IMR-90 (cell line): Measurements from ENCODE around the gene NMNAT3. TPM values are rescaled to one million over a fixed set of nuclear protein-coding genes. Genes with fewer than 3 reads are reported as not detected.

ENCODE experiments used
- ATAC-seq: fragments of 200-7000 bp; cut with Tn5 transposase; 2 replicates; pipeline ENCODE4 v1.9.1; 2020; ENCODE audit warnings: low read depth, mild to moderate bottlenecking, moderate library complexity
- BruUV-seq: library from RNA; stranded (reverse); fragments of 400-500 nt; replicated peaks from 2 replicates; lab custom pipeline; 2021; lab: Mats Ljungman, UMichigan
- CTCF ChIA-PET: fragments of 300-600 bp; formaldehyde crosslinking; extraction: SDS; loops from one replicate; lab custom pipeline; 2021; ENCODE audit warnings: antibody characterized with exemption; lab: Yijun Ruan, JAX
- POLR2A ChIA-PET: fragments of 300-600 bp; sonication (Branson Sonifier 250); formaldehyde crosslinking; loops from one replicate; lab custom pipeline; 2022; ENCODE audit warnings: antibody characterized with exemption; ENCODE audit not compliant: unreplicated experiment; lab: Charles Lee
- DNase-seq: peaks from one replicate; pipeline ENCODE4 v3.0.0; 2013
- H2AFZ ChIP-seq: replicated peaks from 2 replicates; pipeline ENCODE3; 2013; ENCODE audit warnings: low read length, mild to moderate bottlenecking; ENCODE audit not compliant: poor library complexity
- H2AK5ac ChIP-seq: 2 replicates; pipeline ENCODE4 v1.6.1; 2013; ENCODE audit warnings: low read depth, low read length, inconsistent platforms
- H2AK9ac ChIP-seq: replicated peaks from 2 replicates; pipeline ENCODE3; 2013; ENCODE audit warnings: mild to moderate bottlenecking, low read depth, low read length, moderate library complexity; ENCODE audit not compliant: poor library complexity
- H2BK120ac ChIP-seq: 2 replicates; pipeline ENCODE4 v1.6.1; 2013; ENCODE audit warnings: low read depth, low read length, inconsistent platforms
- H2BK15ac ChIP-seq: 3 replicates; pipeline ENCODE4 v1.6.1; 2013; ENCODE audit warnings: low read depth, low read length, inconsistent platforms
- H2BK20ac ChIP-seq: 2 replicates; pipeline ENCODE4 v1.6.1; 2013; ENCODE audit warnings: low read depth, mild to moderate bottlenecking, inconsistent platforms, low read length, moderate library complexity
- H2BK5ac ChIP-seq: 2 replicates; pipeline ENCODE4 v1.6.1; 2013; ENCODE audit warnings: mild to moderate bottlenecking, low read depth, low read length, inconsistent platforms; ENCODE audit not compliant: poor library complexity, severe bottlenecking
- H3K14ac ChIP-seq: replicated peaks from 2 replicates; pipeline ENCODE4 v1.6.1; 2013; ENCODE audit warnings: low read depth, low read length, inconsistent platforms
- H3K18ac ChIP-seq: 2 replicates; pipeline ENCODE4 v1.6.1; 2013; ENCODE audit warnings: low read depth, low read length, control low read depth
- H3K23ac ChIP-seq: 2 replicates; pipeline ENCODE4 v1.6.1; 2013; ENCODE audit warnings: low read depth, low read length, inconsistent platforms
- H3K27ac ChIP-seq: 2 replicates; pipeline ENCODE4 v1.5.1; 2013; ENCODE audit warnings: mild to moderate bottlenecking, control low read depth, low read length; ENCODE audit not compliant: insufficient read depth
- H3K27me3 ChIP-seq: 2 replicates; pipeline ENCODE4 v1.6.1; 2013; ENCODE audit warnings: low read length; ENCODE audit not compliant: control insufficient read depth, insufficient read depth
- H3K36me3 ChIP-seq: 2 replicates; pipeline ENCODE4 v1.6.1; 2013; ENCODE audit warnings: low read length, mixed read lengths; ENCODE audit not compliant: control insufficient read depth, insufficient read depth
- H3K4ac ChIP-seq: 2 replicates; pipeline ENCODE4 v1.6.1; 2013; ENCODE audit warnings: low read depth, low read length, inconsistent platforms
- H3K4me1 ChIP-seq: 2 replicates; pipeline ENCODE4 v1.6.1; 2013; ENCODE audit warnings: low read length, mixed read lengths; ENCODE audit not compliant: control insufficient read depth, insufficient read depth
- H3K4me2 ChIP-seq: 2 replicates; pipeline ENCODE4 v1.6.1; 2013; ENCODE audit warnings: low read depth, mild to moderate bottlenecking, control low read depth, low read length, moderate library complexity
- H3K4me3 ChIP-seq: 2 replicates; pipeline ENCODE4 v1.5.1; 2013; ENCODE audit warnings: low read depth, mild to moderate bottlenecking, control low read depth, low read length, moderate library complexity; ENCODE audit not compliant: insufficient read depth
- H3K56ac ChIP-seq: 2 replicates; pipeline ENCODE4 v1.6.1; 2013; ENCODE audit warnings: low read length, inconsistent platforms; ENCODE audit not compliant: insufficient read depth; ENCODE audit errors: extremely low read depth
- H3K79me1 ChIP-seq, 2 experiments: 2 replicates each; pipeline ENCODE4 v1.6.1; 2013; ENCODE audit warnings: low read length in 2 of 2, inconsistent platforms in 1 of 2, low read depth in 1 of 2
- H3K9ac ChIP-seq: 2 replicates; pipeline ENCODE4 v1.6.1; 2013; ENCODE audit warnings: low read depth, low read length, control low read depth
- H3K9me1 ChIP-seq: 2 replicates; pipeline ENCODE4 v1.6.1; 2013; ENCODE audit warnings: low read length, inconsistent platforms; ENCODE audit not compliant: insufficient read depth
- H3K9me3 ChIP-seq: 2 replicates; pipeline ENCODE4 v1.6.1; 2013; ENCODE audit warnings: low read length; ENCODE audit not compliant: control insufficient read depth, insufficient read depth
- H4K20me1 ChIP-seq: 2 replicates; pipeline ENCODE4 v1.6.1; 2013; ENCODE audit warnings: low read length, inconsistent platforms; ENCODE audit not compliant: insufficient read depth
- H4K5ac ChIP-seq: 2 replicates; pipeline ENCODE4 v1.6.1; 2013; ENCODE audit warnings: mild to moderate bottlenecking, low read depth, low read length, control low read depth
- H4K8ac ChIP-seq, 2 experiments: 2 replicates each; pipeline ENCODE4 v1.6.1; 2013; ENCODE audit warnings: low read depth in 2 of 2, low read length in 2 of 2, control low read depth in 1 of 2, inconsistent platforms in 1 of 2
- H4K91ac ChIP-seq: 2 replicates; pipeline ENCODE4 v1.6.1; 2013; ENCODE audit warnings: low read depth, low read length, inconsistent platforms; ENCODE audit not compliant: insufficient read depth
- CEBPB ChIP-seq: IDR thresholded peaks from 2 replicates; pipeline ENCODE4 v1.6.1; 2012; ENCODE audit warnings: low read depth, low read length, improper control_type of control experiment
- CHD1 ChIP-seq: IDR thresholded peaks from 2 replicates; pipeline ENCODE4 v1.6.1; 2012; ENCODE audit warnings: low read depth, low read length, improper control_type of control experiment
- MAFK ChIP-seq: IDR thresholded peaks from 2 replicates; pipeline ENCODE4 v1.6.1; 2012; ENCODE audit warnings: low read depth, low read length, improper control_type of control experiment
- RFX5 ChIP-seq: IDR thresholded peaks from 2 replicates; pipeline ENCODE4 v1.8.0; 2012; ENCODE audit warnings: low read depth, mild to moderate bottlenecking, low read length, moderate library complexity
- WGBS, 2 experiments: methylation state at CpG; one replicate each; pipeline versions ENCODE4 v1.1.5 to v1.1.7; 2013; ENCODE audit warnings: missing lambda C conversion rate in 2 of 2; ENCODE audit not compliant: insufficient read length in 1 of 2; ENCODE audit errors: extremely low coverage in 2 of 2; 5-methylcytosine and 5-hydroxymethylcytosine counted together
- dilution Hi-C: fragments of 300-500 bp; cut with HindIII; formaldehyde crosslinking; loops from one replicate; pipeline ENCODE4 v1.14.3; 2018; ENCODE audit warnings: low sequenced_read_pairs; ENCODE audit not compliant: unreplicated experiment
- in situ Hi-C: fragments of 300-500 bp; cut with MboI; formaldehyde crosslinking; loops from 3 replicates; pipeline ENCODE4 v1.14.3; 2019; ENCODE audit warnings: low sequenced_read_pairs, inconsistent platforms, mixed read lengths
- intact Hi-C: fragments of 100-400 bp; cut with micrococcal nuclease; formaldehyde crosslinking; loops from 2 replicates; pipeline ENCODE4 v1.10.0; 2022
- polyA plus RNA-seq, 3 experiments: library from polyadenylated mRNA; depleted of rRNA; stranded (reverse); fragments of >200 nt; gene quantifications; 2 replicates each; pipeline ENCODE4 v1.2.3, GENCODE V29; 2012; ENCODE audit warnings: low replicate concordance in 1 of 3
- total RNA-seq: library from RNA; depleted of rRNA; stranded (reverse); fragments of >200 nt; gene quantifications from 2 replicates; pipeline ENCODE4 v1.2.3, GENCODE V29; 2012

The NMNAT3 gene
- total and polyA plus RNA-seq, 2 of the 4 experiments (the other 2 are of a cell fraction), result 0.12 to 0.36 TPM

- H3K4me2 ChIP-seq, result no peak overlapping the region
- no peak overlapping the region for H2AFZ ChIP-seq
- H3K9ac ChIP-seq, result no peak overlapping the region
- H2AK5ac ChIP-seq, result no peak overlapping the region
- no peaks in the 10 kb centered on the region for H3K4me1 ChIP-seq
- no peaks in the 10 kb centered on the region for H3K9me3 ChIP-seq
- DNase-seq (no peak), ATAC-seq (no peak)
- no peak overlapping the region for H2BK20ac ChIP-seq
- no peaks in the 10 kb centered on the region for H4K20me1 ChIP-seq
- CTCF ChIA-PET, result no interaction called here
- H3K4me3 ChIP-seq, result no peak overlapping the region
- H3K14ac ChIP-seq, result no peak overlapping the region
- no peaks in the 10 kb centered on the region for H3K79me1 ChIP-seq
- H3K23ac ChIP-seq, result no peak overlapping the region
- no peaks in the 10 kb centered on the region for H3K36me3 ChIP-seq
- H3K56ac ChIP-seq, result no peak overlapping the region
- no peak overlapping the region for H2BK5ac ChIP-seq
- no peak overlapping the region for H4K8ac ChIP-seq
- intact Hi-C loops, result no loop called here
- BruUV-seq, result no TSS peak
- no peaks in the 10 kb centered on the region for H3K27me3 ChIP-seq
- H3K27ac ChIP-seq, result no peak overlapping the region
- H4K91ac ChIP-seq, result no peak overlapping the region
- dilution Hi-C loops, result no loop called here
- TF ChIP-seq CEBPB (no peak), MAFK (no peak), RFX5 (no peak), CHD1 (no peak)
- in situ Hi-C loops, result no loop called here
- POLR2A ChIA-PET, result no interaction called here
- no peak overlapping the region for H2BK120ac ChIP-seq
- no peak overlapping the region for H3K4ac ChIP-seq
- no peak overlapping the region for H2AK9ac ChIP-seq
- no CpG with 5 or more reads among the region's 5 CpGs for WGBS, 2 experiments
- H2BK15ac ChIP-seq, result no peak overlapping the region
- no peak overlapping the region for H3K18ac ChIP-seq
- H3K9me1 ChIP-seq, result no peaks in the 10 kb centered on the region
- no peak overlapping the region for H4K5ac ChIP-seq
Observed at GRCh38 chr3:139611528-139611927, 66.2 kb downstream of the NMNAT3 start.
